Measurements from ENCODE around the gene STXBP1.
"Not testable (repeated sequence)": the region's sequence is repeated elsewhere in the genome, so short reads cannot be mapped to it uniquely, and the experiment has no call there.

The STXBP1 gene

GRCh38 chr9:127606043-127606442 is 6.0 kb upstream of the STXBP1 start:
- no peak for TF ChIP-seq CTCF (IDR thresholded peaks at IDR 0.05; ENCODE audit: low read depth, low read length)
- no peak for DNase-seq (ENCODE audit: extremely low read depth, low read depth)

- TF ChIP-seq CTCF (IDR thresholded peaks at IDR 0.05; ENCODE audit: low read depth, low read length), result no peak
- no peak for DNase-seq (ENCODE audit: extremely low read depth, low read depth)
Measured at GRCh38 chr9:127608104-127608966, 3.7 kb upstream of the STXBP1 start.

- TF ChIP-seq CTCF (IDR thresholded peaks at IDR 0.05; ENCODE audit: low read depth, low read length), result no peak
- no peak for DNase-seq (ENCODE audit: extremely low read depth, low read depth)
Measured at GRCh38 chr9:127611603-127611898, 526 bp upstream of the STXBP1 start.

- DNase-seq (ENCODE audit: extremely low read depth, low read depth), result no peak
Measured at GRCh38 chr9:127612939-127613582, 984 bp downstream of the STXBP1 start.

GRCh38 chr9:127613583-127613954 is 1.5 kb downstream of the STXBP1 start:
- TF ChIP-seq CTCF (IDR thresholded peaks at IDR 0.05; ENCODE audit: low read depth, low read length), result no peak
- DNase-seq (ENCODE audit: extremely low read depth, low read depth), result no peak

More at GRCh38 chr9:127612939-127613582, 984 bp downstream of the STXBP1 start:
- no peak for TF ChIP-seq CTCF (IDR thresholded peaks at IDR 0.05; ENCODE audit: low read depth, low read length)

GRCh38 chr9:127614961-127615360 is 2.9 kb downstream of the STXBP1 start:
- DNase-seq (ENCODE audit: extremely low read depth, low read depth), result no peak
- no peak for TF ChIP-seq CTCF (IDR thresholded peaks at IDR 0.05; ENCODE audit: low read depth, low read length)

GRCh38 chr9:127621339-127621970 is 9.4 kb downstream of the STXBP1 start:
- DNase-seq (ENCODE audit: extremely low read depth, low read depth), result not testable (repeated sequence)
